HG03196 (cell line): ENCODE results near the gene VSIG2.

ENCODE experiments used
- ATAC-seq: cut with Tn5 transposase; IDR thresholded peaks from one replicate; pipeline ENCODE4 v1.9.1; 2021; ENCODE audit not compliant: unreplicated experiment

The VSIG2 gene

GRCh38 chr11:124763156-124763947 lies 11.3 kb upstream of the VSIG2 start:
- ATAC-seq, result peak; percentile 19

GRCh38 chr11:124762624-124763155 lies 10.6 kb upstream of the VSIG2 start:
- peak; percentile 15 for ATAC-seq

- peak; percentile 49 for ATAC-seq
These were observed 10.1 kb upstream of the VSIG2 start, which contains the start of gene ESAM for GRCh38 chr11:124762105-124762623. ESAM (minus strand) TSS chr11:124762290; CDS start chr11:124762154, 136 bp downstream.

- ATAC-seq, result no peak
These were observed 9.4 kb upstream of the VSIG2 start for GRCh38 chr11:124761301-124762104.

- no peak for ATAC-seq
These were observed 8.8 kb upstream of the VSIG2 start for GRCh38 chr11:124760806-124761205.

- peak; percentile 31 for ATAC-seq
These were observed 8.2 kb upstream of the VSIG2 start for GRCh38 chr11:124760205-124760652.

GRCh38 chr11:124759266-124760204 lies 7.5 kb upstream of the VSIG2 start:
- no peak for ATAC-seq

GRCh38 chr11:124758355-124759265 lies 6.6 kb upstream of the VSIG2 start:
- ATAC-seq, result peak; percentile 47

- ATAC-seq, result no peak
These were observed 5.3 kb upstream of the VSIG2 start for GRCh38 chr11:124757320-124757719.

GRCh38 chr11:124756753-124757227 lies 4.7 kb upstream of the VSIG2 start:
- no peak for ATAC-seq

GRCh38 chr11:124756033-124756752 lies 4.1 kb upstream of the VSIG2 start:
- ATAC-seq, result no peak

- ATAC-seq, result no peak
These were observed 2.7 kb upstream of the VSIG2 start for GRCh38 chr11:124754710-124755109.

- ATAC-seq, result no peak
These were observed 2.3 kb upstream of the VSIG2 start for GRCh38 chr11:124754309-124754708.

- ATAC-seq, result no peak
These were observed 1.6 kb upstream of the VSIG2 start for GRCh38 chr11:124753624-124754023.

GRCh38 chr11:124753205-124753604 lies 1.1 kb upstream of the VSIG2 start:
- no peak for ATAC-seq

GRCh38 chr11:124752471-124753102 lies 532 bp upstream of the VSIG2 start:
- no peak for ATAC-seq

GRCh38 chr11:124751391-124751740 lies 689 bp downstream of the VSIG2 start:
- ATAC-seq, result no peak

GRCh38 chr11:124749912-124750311 lies 2.1 kb downstream of the VSIG2 start:
- ATAC-seq, result no peak
